Naive B cell (primary cell): ENCODE results near the gene CHERP. TPM values are rescaled to one million over a fixed set of nuclear protein-coding genes. Genes with fewer than 3 reads are reported as not detected.
"Not testable (repeated sequence)": the region's sequence is repeated elsewhere in the genome, so short reads cannot be mapped to it uniquely, and the experiment has no call there.

Experiments
- ATAC-seq, 2 donors: fragments of 150-1000 bp; cut with Tn5 transposase; 2 replicates each; pipeline ENCODE4 v1.10.0; 2021; ENCODE audit warnings: low read depth in 2 of 2, mild to moderate bottlenecking in 2 of 2, moderate library complexity in 2 of 2
- DNase-seq: peaks from one replicate; pipeline ENCODE4 v3.0.0; 2022
- H3K27ac Mint-ChIP-seq, 6 donors: one replicate each; pipeline ENCODE4 v1.8.0; 2020 to 2022; ENCODE audit warnings: mild to moderate bottlenecking in 6 of 6, mixed read lengths in 6 of 6, moderate library complexity in 5 of 6, inconsistent platforms in 2 of 6
- H3K27me3 Mint-ChIP-seq, 3 donors: one replicate each; pipeline ENCODE4 v1.8.0; 2021 to 2022; ENCODE audit warnings: mixed read lengths in 3 of 3, mild to moderate bottlenecking in 1 of 3
- H3K36me3 Mint-ChIP-seq, 2 donors: one replicate each; pipeline ENCODE4 v1.8.0; 2020 to 2022; ENCODE audit warnings: mixed read lengths in 2 of 2, inconsistent platforms in 1 of 2, mild to moderate bottlenecking in 1 of 2
- H3K4me1 Mint-ChIP-seq, 3 donors: one replicate each; pipeline ENCODE4 v1.8.0; 2020 to 2022; ENCODE audit warnings: mixed read lengths in 3 of 3, inconsistent platforms in 1 of 3, mild to moderate bottlenecking in 1 of 3, moderate library complexity in 1 of 3
- H3K4me3 Mint-ChIP-seq, 8 donors: one replicate each; pipeline ENCODE4 v1.8.0; 2020 to 2022; ENCODE audit warnings: mild to moderate bottlenecking in 8 of 8, mixed read lengths in 8 of 8, moderate library complexity in 8 of 8, inconsistent platforms in 2 of 8
- H3K9me3 Mint-ChIP-seq, 7 donors: one replicate each; pipeline ENCODE4 v1.8.0; 2020 to 2022; ENCODE audit warnings: mixed read lengths in 7 of 7, mild to moderate bottlenecking in 5 of 7, inconsistent platforms in 2 of 7, moderate library complexity in 1 of 7
- polyA plus RNA-seq, 6 donors: library from polyadenylated mRNA; unstranded; fragments of 300-500 nt; fragmentation: Illumina TruSeq; gene quantifications; one replicate each; pipeline ENCODE4 v1.2.3, GENCODE V29; 2021; ENCODE audit warnings: low read depth in 6 of 6

Gene CHERP
- polyA plus RNA-seq, 6 donors from 2014 or later = 3.2 to 19.5 (median 9.4) TPM

DNA sequence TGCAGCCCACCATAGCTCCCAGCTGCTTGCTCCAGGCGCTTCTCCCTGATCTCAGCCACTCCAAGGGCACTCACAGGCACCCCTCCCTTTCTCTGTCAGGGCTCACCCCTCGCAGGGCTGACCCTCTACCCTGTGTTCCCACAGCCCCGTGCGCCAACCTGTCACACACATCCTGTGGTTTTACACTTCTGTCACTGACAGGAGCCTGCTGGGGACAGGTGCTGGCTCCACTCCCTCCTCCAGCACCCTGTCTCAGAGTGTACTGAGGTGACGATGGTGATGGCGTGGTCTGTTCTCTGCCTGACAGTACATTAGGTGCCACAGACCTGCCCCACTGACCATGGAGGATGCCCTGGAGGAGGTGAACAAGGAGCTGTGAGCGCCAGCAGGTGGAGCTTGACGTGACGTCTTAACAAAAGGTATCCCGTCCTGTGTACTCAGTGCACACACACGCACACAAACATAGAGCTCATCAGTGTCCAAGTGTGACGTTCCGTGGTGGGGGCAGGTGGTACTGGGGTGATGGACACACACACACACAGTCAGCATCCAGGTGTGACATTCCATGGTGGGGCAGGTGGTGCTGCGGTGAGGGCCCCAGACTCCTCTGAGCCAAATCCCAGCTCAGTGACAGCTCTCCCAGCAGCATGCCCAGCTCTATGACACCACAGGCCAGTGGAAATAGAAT is 25.2 kb downstream of the CHERP start:
- Mint-ChIP-seq H3K27ac (no peak overlapping the region), H3K4me3 (no peak overlapping the region), H3K27me3 (no peaks in the 10 kb centered on the region), H3K9me3 (no peaks in the 10 kb centered on the region), H3K36me3 (peaks cover 0 to 6% of the 10 kb centered on the region in 2 donors), H3K4me1 (no peaks in the 10 kb centered on the region)
- no peak for DNase-seq
- ATAC-seq = no peak

DNA sequence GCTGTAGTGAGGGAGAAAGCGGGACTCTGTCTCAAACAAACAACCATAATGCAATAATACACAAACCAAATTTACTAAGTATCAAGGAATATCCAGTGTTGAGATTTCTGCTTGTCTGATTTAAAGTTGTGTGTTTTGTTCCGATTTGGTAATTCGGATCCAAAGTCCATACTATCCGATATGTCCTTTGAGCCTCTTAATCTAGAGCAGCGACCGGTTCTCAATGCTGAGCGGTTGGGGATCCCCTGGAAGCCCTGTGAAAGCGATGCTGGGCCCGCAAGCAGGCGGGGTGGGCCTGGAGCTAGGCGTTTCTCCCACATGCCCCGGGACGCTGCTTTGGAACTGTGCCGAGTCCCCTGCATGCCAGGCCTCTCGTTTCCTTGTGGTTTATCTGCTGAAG is 25.9 kb downstream of the CHERP start:
- no peaks in the 10 kb centered on the region for H3K27me3 Mint-ChIP-seq
- H3K36me3 Mint-ChIP-seq = peaks cover 0 to 6% of the 10 kb centered on the region in 2 donors
- no peaks in the 10 kb centered on the region for H3K9me3 Mint-ChIP-seq
- DNase-seq = no peak
- peak overlapping the region in 3 of 6 donors; percentile 7 to 85 (median 76) for H3K27ac Mint-ChIP-seq
- H3K4me1 Mint-ChIP-seq = no peaks in the 10 kb centered on the region
- H3K4me3 Mint-ChIP-seq = no peak overlapping the region
- ATAC-seq = no peak

DNA sequence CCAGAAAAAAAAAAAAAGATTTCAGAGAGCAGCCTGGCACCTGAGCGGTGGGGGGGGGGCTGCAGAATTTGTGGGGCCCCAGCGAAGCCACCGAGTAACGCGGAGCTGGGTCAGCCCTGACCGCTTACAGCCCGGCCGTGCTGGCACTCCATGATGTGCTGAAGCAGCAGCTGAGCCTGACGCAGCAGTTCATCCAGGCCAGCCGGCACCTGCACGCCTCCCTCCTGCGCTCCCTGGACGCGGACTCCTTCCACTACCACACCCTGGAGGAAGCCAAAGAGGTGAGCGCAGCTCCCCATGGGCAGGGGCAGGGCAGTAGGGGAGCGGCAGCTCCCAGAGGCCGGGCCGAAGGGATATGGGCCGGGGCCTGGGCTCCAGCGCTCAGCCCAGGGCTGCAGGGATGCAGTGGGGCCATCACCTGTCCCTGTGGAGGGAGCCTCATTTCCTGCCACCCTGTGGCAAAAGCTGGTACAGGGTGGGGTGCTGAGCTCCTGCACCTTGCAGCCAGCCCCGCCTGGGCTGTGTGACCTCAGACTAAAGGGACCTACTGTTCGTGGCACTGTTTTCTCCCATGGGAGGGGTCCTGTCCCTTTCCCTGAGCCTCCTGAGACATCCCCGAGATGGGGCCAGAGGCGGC is 27.7 kb downstream of the CHERP start:
- no peaks in the 10 kb centered on the region for H3K27me3 Mint-ChIP-seq
- no peak for DNase-seq
- H3K4me1 Mint-ChIP-seq = no peaks in the 10 kb centered on the region
- no peak overlapping the region for H3K4me3 Mint-ChIP-seq
- no peaks in the 10 kb centered on the region for H3K9me3 Mint-ChIP-seq
- H3K36me3 Mint-ChIP-seq = peaks cover under 1 to 5% of the 10 kb centered on the region in 2 donors
- no peak overlapping the region for H3K27ac Mint-ChIP-seq
- no peak for ATAC-seq

DNA sequence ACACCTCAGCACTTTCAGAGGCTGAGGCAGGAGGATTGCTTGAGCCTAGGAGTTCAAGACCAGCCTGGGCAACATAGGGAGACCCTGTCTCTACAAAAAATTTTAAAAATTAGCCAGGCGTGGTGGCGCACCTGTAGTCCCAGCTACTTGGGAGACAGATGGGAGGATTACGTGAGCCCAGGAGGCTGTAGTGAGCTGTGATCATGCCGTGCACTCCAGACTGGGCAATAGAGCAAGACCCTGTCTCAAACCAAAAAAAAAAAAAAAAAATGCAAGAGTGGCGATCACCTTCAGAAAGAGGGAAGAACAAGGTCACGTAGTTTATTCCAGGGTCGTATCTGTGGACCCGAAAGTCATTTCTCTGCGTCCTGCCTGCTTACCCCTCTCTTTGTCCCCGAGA is 29.6 kb downstream of the CHERP start:
- H3K36me3 Mint-ChIP-seq, H3K4me3 Mint-ChIP-seq, H3K9me3 Mint-ChIP-seq, H3K27me3 Mint-ChIP-seq, H3K27ac Mint-ChIP-seq, ATAC-seq, DNase-seq, H3K4me1 Mint-ChIP-seq: not testable (repeated sequence)

DNA sequence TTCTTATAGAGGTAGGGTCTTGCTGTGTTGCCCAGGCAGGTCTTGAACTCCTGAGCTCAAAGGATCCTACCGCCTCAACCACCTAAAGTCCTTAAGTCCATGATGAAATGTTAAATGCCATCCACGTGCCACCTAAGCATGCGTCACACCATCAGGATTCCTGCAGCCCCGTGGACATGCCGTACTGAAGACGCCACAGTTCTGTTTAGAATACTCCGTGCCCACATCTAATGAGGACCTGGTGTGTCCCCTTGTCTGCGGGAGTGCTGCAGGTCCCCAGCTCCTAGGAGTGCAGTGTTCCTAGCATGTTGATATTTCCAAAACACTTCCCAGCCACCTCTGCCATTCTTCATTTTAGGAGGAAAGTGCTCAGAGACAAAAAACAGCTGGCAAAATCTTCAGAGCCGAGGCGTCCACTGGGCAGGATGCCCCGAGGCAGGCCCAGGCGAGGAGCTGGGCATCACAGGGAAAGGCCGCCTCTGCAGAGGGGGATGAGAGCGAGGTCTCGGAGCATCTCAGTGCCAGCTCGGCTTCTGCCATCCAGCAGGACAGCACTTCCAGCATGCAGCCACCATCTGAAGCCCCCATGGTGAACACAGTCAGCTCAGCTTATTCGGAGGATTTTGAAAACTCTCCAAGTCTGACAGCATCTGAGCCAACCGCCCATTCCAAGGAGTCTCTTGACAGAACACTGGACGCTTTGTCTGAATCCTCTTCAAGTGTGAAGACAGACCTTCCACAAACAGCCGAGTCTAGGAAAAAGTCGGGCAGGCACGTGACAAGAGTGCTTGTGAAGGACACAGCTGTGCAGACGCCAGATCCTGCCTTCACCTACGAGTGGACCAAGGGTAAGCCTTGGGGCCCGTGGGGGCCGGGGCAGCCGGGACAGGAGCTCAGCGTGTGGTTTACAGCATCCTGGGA is 32.8 kb downstream of the CHERP start:
- Mint-ChIP-seq H3K4me1 (no peaks in the 10 kb centered on the region), H3K27ac (peak overlapping the region in 1 of 6 donors; percentile 49), H3K9me3 (no peaks in the 10 kb centered on the region), H3K36me3 (peaks cover 0 to 6% of the 10 kb centered on the region in 2 donors), H3K4me3 (no peak overlapping the region), H3K27me3 (no peaks in the 10 kb centered on the region)
- ATAC-seq (no peak), DNase-seq (no peak)

DNA sequence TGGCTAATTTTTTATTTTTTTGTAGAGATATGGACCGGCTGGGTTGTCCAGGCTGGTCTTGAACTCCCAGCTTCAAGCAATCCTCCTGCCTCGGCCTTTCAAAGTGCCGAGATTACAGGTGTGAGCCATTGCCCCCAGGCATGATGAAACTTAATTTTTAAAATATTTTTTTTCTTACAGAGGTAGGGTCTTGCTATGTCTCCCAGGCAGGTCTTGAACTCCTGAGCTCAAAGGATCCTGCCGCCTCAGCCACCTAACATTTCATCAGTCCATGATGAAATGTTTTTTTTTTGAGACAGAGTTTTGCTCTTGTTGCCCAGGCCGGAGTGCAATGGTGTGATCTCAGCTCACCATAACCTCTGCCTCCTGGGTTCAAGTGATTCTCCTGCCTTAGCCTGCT is 33.7 kb downstream of the CHERP start:
- DNase-seq (no peak), ATAC-seq (no peak)
- Mint-ChIP-seq H3K4me1 (no peaks in the 10 kb centered on the region), H3K4me3 (no peak overlapping the region), H3K27ac (no peak overlapping the region), H3K27me3 (no peaks in the 10 kb centered on the region), H3K9me3 (no peaks in the 10 kb centered on the region), H3K36me3 (peaks cover 0 to 6% of the 10 kb centered on the region in 2 donors)

DNA sequence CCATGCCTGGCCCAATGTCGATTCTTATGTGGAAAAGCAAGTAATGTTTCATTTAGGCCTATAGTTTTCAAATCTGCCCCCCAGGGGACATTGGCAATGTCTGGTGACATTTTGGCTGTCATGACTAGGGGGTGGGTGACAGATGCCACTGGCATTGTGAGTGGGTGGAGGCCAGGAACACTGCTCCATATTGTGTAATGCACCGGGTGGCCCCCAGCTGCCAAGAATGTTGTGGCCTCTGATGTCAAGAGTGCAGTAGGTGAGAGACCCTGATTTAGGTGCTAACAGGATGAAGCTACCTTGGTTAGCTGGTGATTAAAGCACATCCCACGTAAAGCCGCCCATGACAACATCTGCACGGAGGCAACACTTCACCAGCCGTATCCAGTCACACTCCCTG is 35.3 kb downstream of the CHERP start:
- Mint-ChIP-seq H3K36me3 (peaks cover 0 to 6% of the 10 kb centered on the region in 2 donors), H3K27me3 (no peaks in the 10 kb centered on the region), H3K4me1 (no peaks in the 10 kb centered on the region), H3K9me3 (no peaks in the 10 kb centered on the region), H3K27ac (no peak overlapping the region), H3K4me3 (no peak overlapping the region)
- ATAC-seq = no peak
- DNase-seq = no peak

DNA sequence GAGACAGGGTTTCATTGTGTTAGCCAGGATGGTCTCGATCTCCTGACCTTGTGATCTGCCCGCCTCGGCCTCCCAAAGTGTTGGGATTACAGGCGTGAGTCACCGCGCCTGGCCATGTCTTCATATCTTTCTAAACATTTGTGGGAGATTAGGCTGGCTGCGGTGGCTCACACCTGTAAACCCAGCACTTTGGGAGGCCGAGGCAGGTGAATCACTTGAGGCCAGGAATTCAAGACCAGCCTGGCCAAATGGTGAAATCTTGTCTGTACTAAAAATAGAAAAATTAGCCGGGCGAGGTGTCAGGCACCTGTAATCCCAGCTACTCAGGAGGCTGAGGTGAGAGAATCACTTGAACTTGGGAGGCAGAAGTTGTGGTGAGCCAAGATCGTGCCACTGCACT is 36.1 kb downstream of the CHERP start:
- H3K4me1 Mint-ChIP-seq, H3K9me3 Mint-ChIP-seq, H3K27me3 Mint-ChIP-seq, DNase-seq, H3K4me3 Mint-ChIP-seq, H3K36me3 Mint-ChIP-seq, ATAC-seq: not testable (repeated sequence)
- H3K27ac Mint-ChIP-seq = peak overlapping the region in 1 of 6 donors; percentile 72

DNA sequence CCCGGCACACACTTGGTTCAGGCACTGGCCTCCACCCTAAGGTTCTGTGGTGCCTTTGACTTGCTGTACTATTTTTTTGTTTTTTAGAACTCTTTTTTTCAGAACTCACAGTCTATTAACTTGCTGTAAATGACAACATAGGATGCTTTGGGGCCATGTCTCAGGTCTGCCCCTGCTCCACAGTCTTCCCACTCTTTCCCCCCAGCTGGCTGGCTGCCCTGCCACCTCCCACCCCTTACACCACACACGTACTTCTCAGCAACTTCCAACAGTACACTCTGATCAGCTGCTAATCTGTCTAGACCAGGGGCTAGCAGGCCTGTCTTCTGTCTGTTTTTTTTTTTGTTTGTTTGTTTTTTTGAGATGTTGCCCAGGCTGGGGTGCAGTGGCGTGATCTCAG is 38.0 kb downstream of the CHERP start:
- ATAC-seq (no peak), DNase-seq (no peak)
- peaks cover 3 to 5% of the 10 kb centered on the region in 2 donors for H3K36me3 Mint-ChIP-seq
- no peaks in the 10 kb centered on the region for H3K4me1 Mint-ChIP-seq
- H3K27ac Mint-ChIP-seq = peak overlapping the region in 1 of 6 donors; percentile 56
- no peak overlapping the region for H3K4me3 Mint-ChIP-seq
- no peaks in the 10 kb centered on the region for H3K9me3 Mint-ChIP-seq
- no peaks in the 10 kb centered on the region for H3K27me3 Mint-ChIP-seq

DNA sequence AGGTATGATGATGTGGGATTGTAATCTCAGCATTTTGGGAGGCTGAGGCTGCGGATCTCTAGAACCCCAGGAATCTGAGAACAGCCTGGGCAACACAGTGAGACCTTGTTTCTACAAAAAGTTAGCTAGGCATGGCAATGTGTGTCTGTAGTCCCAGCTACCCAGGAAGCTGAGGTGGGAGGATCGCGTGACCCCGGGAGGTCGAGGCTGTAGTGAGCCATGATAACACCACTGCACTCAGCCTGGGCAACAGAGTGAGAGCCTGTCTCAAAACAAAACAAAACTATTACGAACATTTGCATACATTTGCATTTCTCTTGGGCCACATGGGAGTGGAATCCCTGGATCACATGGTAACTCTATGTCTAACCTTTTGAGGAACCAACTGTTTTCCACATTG is 44.4 kb downstream of the CHERP start:
- no peak overlapping the region for H3K27ac Mint-ChIP-seq
- H3K4me3 Mint-ChIP-seq = peak overlapping the region in 6 of 8 donors; percentile 16 to 95 (median 79)
- no peaks in the 10 kb centered on the region for H3K9me3 Mint-ChIP-seq
- peaks cover 6 to 24% (median 10%) of the 10 kb centered on the region in 3 donors for H3K4me1 Mint-ChIP-seq
- no peaks in the 10 kb centered on the region for H3K27me3 Mint-ChIP-seq
- H3K36me3 Mint-ChIP-seq = peaks cover 0 to 5% of the 10 kb centered on the region in 2 donors
- DNase-seq (no peak), ATAC-seq (no peak)

DNA sequence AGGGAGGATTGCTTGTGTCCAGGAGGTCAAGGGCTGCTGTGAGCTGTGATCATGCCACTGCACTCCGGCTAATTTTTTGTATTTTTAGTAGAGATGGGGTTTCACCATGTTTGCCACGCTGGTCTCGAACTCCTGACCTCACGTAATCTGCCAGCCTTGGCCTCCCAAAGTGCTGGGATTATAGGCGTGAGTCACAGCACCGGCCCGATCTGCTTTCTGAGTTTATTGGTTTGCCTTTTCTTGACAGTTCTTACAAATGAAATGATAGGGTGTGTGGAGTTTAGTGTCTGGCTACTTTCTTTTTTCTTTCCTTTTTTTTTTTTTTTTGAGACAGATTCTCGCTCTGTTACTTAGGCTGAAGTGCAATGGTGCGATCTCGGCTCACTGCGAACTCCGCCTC is 45.2 kb downstream of the CHERP start:
- no peak for ATAC-seq
- H3K36me3 Mint-ChIP-seq = peaks cover 0 to 5% of the 10 kb centered on the region in 2 donors
- H3K9me3 Mint-ChIP-seq = no peaks in the 10 kb centered on the region
- peak overlapping the region in 4 of 6 donors; percentile 35 to 81 (median 50) for H3K27ac Mint-ChIP-seq
- no peak for DNase-seq
- peak overlapping the region; percentile 78 to 97 (median 92) for H3K4me3 Mint-ChIP-seq
- H3K27me3 Mint-ChIP-seq = no peaks in the 10 kb centered on the region
- peaks cover 6 to 24% (median 10%) of the 10 kb centered on the region in 3 donors for H3K4me1 Mint-ChIP-seq

DNA sequence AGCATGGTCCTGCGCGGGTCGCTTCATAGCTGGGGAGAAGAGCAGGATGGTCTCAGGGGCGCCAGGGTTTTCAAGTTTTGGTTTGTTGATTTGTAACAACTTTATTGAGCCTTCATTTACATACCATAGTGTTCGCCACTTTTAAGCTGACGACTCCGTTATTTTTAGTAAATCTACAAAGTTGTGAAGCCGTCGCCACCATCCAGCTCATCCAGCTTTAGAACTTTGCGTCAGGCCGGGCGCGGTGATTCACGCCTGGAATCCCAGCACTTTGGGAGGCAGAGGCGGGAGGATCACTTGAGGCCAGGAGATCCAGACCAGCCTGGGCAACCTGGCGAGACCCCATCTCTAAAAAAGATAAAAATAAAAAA is 45.6 kb downstream of the CHERP start:
- Mint-ChIP-seq H3K27me3 (no peaks in the 10 kb centered on the region), H3K4me3 (peak overlapping the region; percentile 86 to 97 (median 94)), H3K9me3 (no peaks in the 10 kb centered on the region), H3K36me3 (peaks cover 0 to 5% of the 10 kb centered on the region in 2 donors), H3K4me1 (peaks cover 6 to 24% (median 10%) of the 10 kb centered on the region in 3 donors), H3K27ac (peak overlapping the region in 5 of 6 donors; percentile 90 to 98 (median 96))
- no peak for ATAC-seq
- DNase-seq = no peak

DNA sequence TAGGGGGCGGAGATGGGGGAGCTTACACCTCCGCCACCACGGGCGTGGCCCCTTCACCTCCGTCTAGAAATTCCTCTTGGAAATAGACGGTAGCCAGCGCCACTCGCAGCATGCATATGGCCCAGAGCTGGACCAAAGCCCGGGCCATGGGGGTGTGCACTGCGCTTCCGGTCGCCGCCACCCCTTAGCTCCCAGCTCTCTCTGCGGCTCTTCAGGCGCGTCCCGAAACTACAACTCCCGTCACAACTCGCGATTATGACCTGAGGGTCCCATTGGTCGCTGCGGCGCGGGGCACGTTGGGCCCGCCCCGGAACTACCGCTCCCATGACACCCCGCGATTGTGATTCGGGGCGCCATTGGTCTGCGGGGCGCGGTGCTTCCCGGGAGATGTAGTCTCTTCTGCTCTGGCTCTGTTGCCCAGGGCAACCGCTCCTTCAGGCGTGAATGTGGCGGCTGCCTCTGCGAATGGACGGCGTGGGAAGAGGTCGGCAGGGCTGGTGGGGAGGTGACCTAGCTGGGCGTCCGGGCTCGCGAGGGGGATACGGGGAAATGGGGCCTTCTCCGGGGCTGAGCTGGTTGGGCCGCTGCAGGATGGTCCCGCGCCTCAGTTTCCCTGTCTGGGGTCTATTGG is 46.1 kb downstream of the CHERP start, which contains the start of the genes C19orf44 and CALR3:
Gene C19orf44, plus strand, starts transcription at position 413 of the 631 bp plus-strand sequence. CDS start 4,399 bp downstream, outside the sequence.
Gene CALR3, minus strand, starts transcription at position 186 of the 631 bp plus-strand sequence. Its CDS starts 38 bp downstream, at position 148.
- H3K9me3 Mint-ChIP-seq = no peaks in the 10 kb centered on the region
- H3K27me3 Mint-ChIP-seq = no peaks in the 10 kb centered on the region
- DNase-seq (peak; percentile 96), ATAC-seq (peak; percentile 97 to 98)
- peaks cover 0 to 2% of the 10 kb centered on the region in 2 donors for H3K36me3 Mint-ChIP-seq
- peak within 1 kb of the TSS; percentile 86 to 97 (median 94) for H3K4me3 Mint-ChIP-seq
- peak within 1 kb of the TSS; percentile 49 to 98 (median 94) for H3K27ac Mint-ChIP-seq
- H3K4me1 Mint-ChIP-seq = peaks cover 6 to 24% (median 10%) of the 10 kb centered on the region in 3 donors
